Kidney (tissue), 14 donors: ENCODE data around the gene CST6. TPM values are rescaled to one million over a fixed set of nuclear protein-coding genes. Genes with fewer than 3 reads are reported as not detected.

Source experiments
- DNase-seq, 5 donors: peaks; one replicate each; pipeline ENCODE4 v3.0.0-alpha.2; 2013 to 2020
- FAIRE-seq: peaks from 2 replicates; lab custom pipeline; 2012; peaks lifted over from hg19 to GRCh38; lab: Jason Lieb, UNC
- H3K27ac ChIP-seq, 2 donors: one replicate each; pipeline ENCODE4 v1.7.0; 2013; ENCODE audit warnings: low read depth in 2 of 2, low read length in 2 of 2, inconsistent platforms in 1 of 2
- H3K27me3 ChIP-seq: one replicate; pipeline ENCODE4 v1.7.1; 2013; ENCODE audit warnings: low read length, inconsistent platforms; ENCODE audit not compliant: control insufficient read depth, insufficient read depth
- H3K36me3 ChIP-seq, 3 donors: one replicate each; pipeline versions ENCODE4 v1.7.0 to v1.7.1; 2013; ENCODE audit warnings: low read length in 3 of 3, control low read depth in 1 of 3, inconsistent platforms in 1 of 3; ENCODE audit not compliant: insufficient read depth in 3 of 3, control insufficient read depth in 2 of 3
- H3K4me1 ChIP-seq, 3 donors: one replicate each; pipeline versions ENCODE4 v1.7.0 to v1.7.1; 2013; ENCODE audit warnings: low read length in 3 of 3, inconsistent platforms in 1 of 3, low read depth in 1 of 3; ENCODE audit not compliant: control insufficient read depth in 2 of 3, insufficient read depth in 2 of 3
- H3K4me3 ChIP-seq, 3 donors: one replicate each; pipeline versions ENCODE4 v1.7.0 to v1.8.1; 2013; ENCODE audit warnings: low read length in 3 of 3, control low read depth in 1 of 3, inconsistent platforms in 1 of 3
- H3K9ac ChIP-seq, 3 donors: one replicate each; pipeline versions ENCODE4 v1.7.0 to v1.7.1; 2013; ENCODE audit warnings: low read length in 3 of 3, control low read depth in 1 of 3, inconsistent platforms in 1 of 3
- H3K9me3 ChIP-seq, 3 donors: one replicate each; pipeline versions ENCODE4 v1.7.0 to v1.7.1; 2013; ENCODE audit warnings: low read length in 3 of 3, control low read depth in 1 of 3, inconsistent platforms in 1 of 3; ENCODE audit not compliant: control insufficient read depth in 2 of 3, insufficient read depth in 1 of 3
- CTCF ChIP-seq: IDR thresholded peaks from 3 replicates; pipeline ENCODE4 v1.5.1; 2012; ENCODE audit warnings: mild to moderate bottlenecking, moderate library complexity, borderline replicate concordance; ENCODE audit not compliant: insufficient read depth; ENCODE audit errors: extremely low read depth
- intact Hi-C: fragments of 100-400 bp; cut with DNase I; formaldehyde crosslinking; loops from one replicate; pipeline ENCODE4 v1.11.1; 2022
- polyA plus RNA-seq: library from polyadenylated mRNA; stranded (reverse); fragments of 350-450 nt; fragmentation: Illumina TruSeq; extraction: RNeasy Lipid Tissue Mini Kit (QIAGEN cat#74804); gene quantifications from one replicate; pipeline ENCODE4 v1.2.3, GENCODE V29; 2014; ENCODE audit warnings: low read depth, low replicate concordance; ENCODE audit not compliant: insufficient read depth
- total RNA-seq: library from RNA; stranded (reverse); fragmentation: NEBNext Ultra II Directional; extraction: Animal tissue kit (Norgen Biotek cat#: 25700); gene quantifications from one replicate; pipeline ENCODE4 v1.2.1, GENCODE V29; 2021
- donor health status: control.
- donor health status: control.
- donor health status: control.
- donor health status: control.
- donor health status: control.
- donor health status: DM: yes; HTN: yes; CAD: no.
- donor health status: Normal renal cell carcinoma (clear cell type).

The CST6 gene
- total and polyA plus RNA-seq, 2 donors from 2014 or later, result 1.2 to 5.9 TPM

DNA sequence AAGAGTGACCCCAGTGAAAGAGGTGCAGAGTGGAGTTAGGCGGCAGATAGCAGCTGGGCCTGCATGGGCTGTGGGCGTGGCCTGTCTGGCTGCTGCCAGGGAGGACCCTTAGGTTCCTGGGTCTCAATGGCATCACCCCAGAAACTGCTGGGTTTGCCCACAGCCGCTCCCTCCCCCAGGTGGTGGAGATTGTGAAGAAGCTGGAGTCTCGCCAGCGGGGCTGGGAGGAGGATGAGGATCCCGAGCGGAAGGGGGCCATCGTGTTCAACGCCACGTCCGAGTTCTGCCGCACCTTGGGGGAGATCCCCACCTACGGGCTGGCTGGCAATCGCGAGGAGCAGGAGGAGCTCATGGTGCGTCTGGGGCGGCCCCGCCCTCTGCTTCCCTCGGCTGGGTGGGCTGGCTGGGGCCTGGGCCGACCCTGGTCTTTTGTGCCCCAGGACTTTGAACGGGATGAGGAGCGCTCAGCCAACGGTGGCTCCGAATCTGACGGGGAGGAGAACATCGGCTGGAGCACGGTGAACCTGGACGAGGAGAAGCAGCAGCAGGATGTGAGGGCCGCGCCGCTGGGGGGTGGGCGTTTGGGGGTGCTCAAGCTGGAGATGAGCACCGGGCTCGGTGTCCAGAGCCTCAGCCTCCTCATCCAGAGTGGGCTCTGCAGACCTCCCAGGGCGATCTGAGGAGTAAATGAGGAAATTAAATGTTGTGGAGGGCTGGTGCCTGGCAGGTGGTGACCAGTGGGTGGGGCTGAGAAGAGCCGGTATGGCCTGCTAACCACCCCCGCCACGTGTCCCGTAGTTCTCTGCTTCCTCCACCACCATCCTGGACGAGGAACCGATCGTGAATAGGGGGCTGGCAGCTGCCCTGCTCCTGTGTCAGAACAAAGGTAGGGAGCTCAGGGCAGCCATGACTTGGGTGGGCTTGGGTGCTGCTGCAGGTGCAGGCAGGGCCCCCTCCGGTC, 35.3 kb upstream of the CST6 start:
- FAIRE-seq (no peak), DNase-seq (no peak)
- peaks cover 0 to 20% (median 2%) of the 10 kb centered on the region in 3 donors for H3K36me3 ChIP-seq
- H3K9me3 ChIP-seq, result no peaks in the 10 kb centered on the region
- H3K27me3 ChIP-seq, result no peaks in the 10 kb centered on the region
- no peak overlapping the region for H3K9ac ChIP-seq
- intact Hi-C loops, result no loop called here
- no peak overlapping the region for H3K4me3 ChIP-seq
- TF ChIP-seq CTCF, result no peak
- H3K4me1 ChIP-seq, result no peaks in the 10 kb centered on the region
- H3K27ac ChIP-seq, result no peak overlapping the region

- Histone ChIP-seq H3K27me3 (no peaks in the 10 kb centered on the region), H3K36me3 (peaks cover 0 to 20% (median 0%) of the 10 kb centered on the region in 3 donors), H3K9me3 (no peaks in the 10 kb centered on the region), H3K4me3 (no peak overlapping the region), H3K9ac (no peak overlapping the region), H3K27ac (no peak overlapping the region), H3K4me1 (no peaks in the 10 kb centered on the region)
- FAIRE-seq, result no peak
- intact Hi-C loops, result no loop called here
- no peak for DNase-seq
- TF ChIP-seq CTCF, result no peak
Measured at GRCh38 chr11:65977621-65978390, 34.0 kb upstream of the CST6 start.

DNA sequence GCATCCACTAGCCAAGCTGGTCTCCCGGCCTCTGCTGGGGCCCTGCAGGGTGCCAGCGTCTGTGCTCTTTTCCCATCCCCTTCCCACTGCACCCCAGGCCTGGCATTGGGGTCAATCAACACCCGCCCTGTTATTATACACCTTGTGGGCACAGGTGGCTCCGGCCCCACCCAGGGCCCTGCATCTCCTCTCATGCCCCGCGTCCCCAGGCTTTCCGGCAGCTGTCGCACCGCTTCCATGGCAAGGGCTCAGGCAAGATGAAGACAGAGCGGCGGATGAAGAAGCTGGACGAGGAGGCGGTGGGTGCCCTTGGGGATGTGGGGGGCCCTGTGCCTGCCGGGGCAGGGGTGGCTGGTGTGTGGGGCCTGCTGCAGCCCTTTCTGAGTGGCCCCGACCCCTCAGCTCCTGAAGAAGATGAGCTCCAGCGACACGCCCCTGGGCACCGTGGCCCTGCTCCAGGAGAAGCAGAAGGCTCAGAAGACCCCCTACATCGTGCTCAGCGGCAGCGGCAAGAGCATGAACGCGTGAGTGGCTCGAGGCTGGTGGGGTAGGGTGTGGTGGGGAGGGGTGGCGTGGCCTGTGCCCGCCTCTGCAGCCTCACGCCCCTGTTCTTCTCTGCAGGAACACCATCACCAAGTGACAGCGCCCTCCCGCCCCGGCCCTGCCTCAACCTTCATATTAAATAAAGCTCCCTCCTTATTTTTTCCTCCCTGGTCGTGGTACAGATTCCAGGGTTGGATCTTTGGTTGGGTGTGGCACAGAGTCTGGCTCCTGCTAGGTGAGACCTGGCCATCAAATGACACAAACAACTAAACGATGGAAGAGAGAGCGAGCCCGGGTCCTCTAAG, 33.2 kb upstream of the CST6 start:
- no peak overlapping the region for H3K27ac ChIP-seq
- H3K9me3 ChIP-seq, result no peaks in the 10 kb centered on the region
- peaks cover 0 to 20% (median 0%) of the 10 kb centered on the region in 3 donors for H3K36me3 ChIP-seq
- no peak for FAIRE-seq
- TF ChIP-seq CTCF, result no peak
- H3K4me1 ChIP-seq, result no peaks in the 10 kb centered on the region
- no peak for DNase-seq
- no peaks in the 10 kb centered on the region for H3K27me3 ChIP-seq
- no peak overlapping the region for H3K4me3 ChIP-seq
- no peak overlapping the region for H3K9ac ChIP-seq
- intact Hi-C loops, result no loop called here
